ENCODE data around the gene LAMA3.

LAMA3 gene

DNA sequence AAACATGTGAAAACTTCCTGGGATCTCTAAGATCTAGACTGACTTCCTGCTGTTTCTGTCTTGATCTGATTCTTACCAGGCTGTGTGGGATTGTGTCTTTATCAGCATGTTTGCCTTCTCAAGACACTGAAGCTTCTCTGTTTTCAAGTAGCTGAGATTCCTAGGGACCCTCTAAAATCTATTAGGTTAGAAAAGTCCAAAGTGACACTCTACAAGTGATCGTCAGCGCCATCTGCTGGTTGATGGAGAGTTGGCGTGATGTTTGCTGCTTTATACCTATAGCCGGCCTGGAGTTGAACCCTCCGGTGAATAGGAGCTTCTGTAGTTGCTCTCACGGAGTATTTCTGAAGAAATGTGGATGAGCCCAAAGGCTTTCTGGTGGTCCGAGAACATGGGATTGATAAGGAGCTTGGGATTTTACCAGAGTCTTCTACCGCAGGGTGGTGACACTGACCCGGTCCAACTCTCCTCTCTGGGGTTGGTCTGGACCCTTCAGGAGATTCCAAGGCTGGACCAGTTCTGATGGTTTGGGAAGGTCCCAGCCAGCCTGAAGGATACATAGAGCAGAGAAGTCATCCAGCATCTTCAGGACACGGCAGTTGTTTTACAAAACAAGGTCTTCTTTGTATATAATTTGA, 229.3 kb downstream of the LAMA3 start:
- Histone ChIP-seq H3K4me1 (ENCODE audit: insufficient read depth, low read length, poor library complexity, severe bottlenecking) (peaks cover 10% of the 10 kb centered on the region), H3K9me2 (replicated peaks; ENCODE audit: low read depth, low read length) (no peaks in the 10 kb centered on the region), H2AFZ (ENCODE audit: low read length) (no peak overlapping the region), H3K4me3 (ENCODE audit: low read length, poor library complexity, severe bottlenecking) (no peak overlapping the region), H3K79me2 (ENCODE audit: insufficient read depth, low read length) (no peaks in the 10 kb centered on the region), H3K4me2 (ENCODE audit: low read depth, low read length, poor library complexity, severe bottlenecking) (no peak overlapping the region), H3K9ac (ENCODE audit: low read depth, low read length, poor library complexity, severe bottlenecking) (no peak overlapping the region), H3K27me3 (ENCODE audit: insufficient read depth, low read length, poor library complexity, severe bottlenecking) (no peaks in the 10 kb centered on the region), H3K9me3 (ENCODE audit: insufficient read depth, low read depth, low read length) (no peaks in the 10 kb centered on the region), H3K36me3 (ENCODE audit: insufficient read depth, low read length) (no peaks in the 10 kb centered on the region), H3F3A (ENCODE audit: low read depth) (no peaks in the 10 kb centered on the region), H4K20me1 (ENCODE audit: insufficient read depth, low read length, poor library complexity, severe bottlenecking) (no peaks in the 10 kb centered on the region)
- TF ChIP-seq CTCF (conservative IDR thresholded peaks at IDR 0.05; ENCODE audit: low read length), result peak; percentile 96
- TF ChIP-seq EZH2phosphoT487 (IDR thresholded peaks at IDR 0.05; ENCODE audit: borderline replicate concordance), result no peak

DNA sequence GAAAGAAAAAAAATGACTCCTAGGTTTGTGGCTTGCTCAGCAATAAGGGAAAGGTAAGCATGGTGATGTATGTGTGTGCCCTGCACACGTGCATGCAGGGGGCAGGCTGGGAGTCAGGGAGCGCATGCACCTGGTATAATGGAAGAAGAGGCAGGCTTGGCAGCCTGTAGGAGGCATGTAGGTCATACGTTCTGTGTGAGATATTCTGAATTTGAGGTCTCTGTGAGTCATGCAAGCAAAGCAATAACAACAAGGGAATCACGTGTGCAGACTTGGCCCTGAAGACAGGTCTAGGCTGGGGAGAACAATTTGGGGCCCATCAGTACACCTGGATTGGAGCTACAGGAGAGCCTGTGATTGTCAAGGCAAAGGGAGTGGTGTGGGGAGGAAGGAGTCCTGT, 230.8 kb downstream of the LAMA3 start:
- Histone ChIP-seq H3K9ac (ENCODE audit: low read depth, low read length, poor library complexity, severe bottlenecking) (no peak overlapping the region), H3K27me3 (ENCODE audit: insufficient read depth, low read length, poor library complexity, severe bottlenecking) (no peaks in the 10 kb centered on the region), H3K36me3 (ENCODE audit: insufficient read depth, low read length) (no peaks in the 10 kb centered on the region), H4K20me1 (ENCODE audit: insufficient read depth, low read length, poor library complexity, severe bottlenecking) (no peaks in the 10 kb centered on the region), H3K79me2 (ENCODE audit: insufficient read depth, low read length) (no peaks in the 10 kb centered on the region), H3K4me1 (ENCODE audit: insufficient read depth, low read length, poor library complexity, severe bottlenecking) (peaks cover 11% of the 10 kb centered on the region), H2AFZ (ENCODE audit: low read length) (no peak overlapping the region), H3F3A (ENCODE audit: low read depth) (no peaks in the 10 kb centered on the region), H3K4me3 (ENCODE audit: low read length, poor library complexity, severe bottlenecking) (no peak overlapping the region), H3K9me2 (replicated peaks; ENCODE audit: low read depth, low read length) (no peaks in the 10 kb centered on the region), H3K9me3 (ENCODE audit: insufficient read depth, low read depth, low read length) (no peaks in the 10 kb centered on the region), H3K4me2 (ENCODE audit: low read depth, low read length, poor library complexity, severe bottlenecking) (no peak overlapping the region)
- TF ChIP-seq EZH2phosphoT487 (IDR thresholded peaks at IDR 0.05; ENCODE audit: borderline replicate concordance), result no peak
- no peak for TF ChIP-seq CTCF (conservative IDR thresholded peaks at IDR 0.05; ENCODE audit: low read length)

DNA sequence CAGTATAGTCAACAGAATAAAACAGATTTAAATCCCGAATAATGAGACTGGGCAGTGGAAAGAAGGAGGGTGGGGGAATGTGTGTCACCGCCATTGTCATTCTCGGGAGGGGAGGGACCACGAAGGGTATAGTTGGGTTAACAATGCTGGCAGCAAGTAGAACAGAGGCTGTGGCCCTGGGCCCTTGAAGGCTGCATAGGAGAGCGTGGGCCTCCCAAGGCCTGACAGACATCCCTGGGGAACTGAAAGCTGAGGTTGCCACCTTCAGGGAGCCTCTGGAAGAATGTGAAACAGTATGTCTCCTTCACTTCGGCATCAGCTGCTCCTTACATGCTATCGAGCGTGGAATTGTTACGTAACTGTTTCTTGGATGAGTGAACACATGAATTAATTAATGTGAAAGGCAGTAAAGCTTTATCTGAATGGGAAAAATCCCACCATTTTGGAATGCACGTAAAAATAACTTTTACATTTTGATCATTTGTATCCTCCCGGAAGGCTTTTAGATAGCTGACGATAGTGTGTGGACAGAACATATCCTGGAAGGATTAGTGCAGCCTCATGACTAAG, 232.5 kb downstream of the LAMA3 start:
- no peaks in the 10 kb centered on the region for H3K79me2 ChIP-seq (ENCODE audit: insufficient read depth, low read length)
- no peaks in the 10 kb centered on the region for H3F3A ChIP-seq (ENCODE audit: low read depth)
- no peaks in the 10 kb centered on the region for H4K20me1 ChIP-seq (ENCODE audit: insufficient read depth, low read length, poor library complexity, severe bottlenecking)
- H3K9me3 ChIP-seq (ENCODE audit: insufficient read depth, low read depth, low read length), result no peaks in the 10 kb centered on the region
- no peak overlapping the region for H2AFZ ChIP-seq (ENCODE audit: low read length)
- no peaks in the 10 kb centered on the region for H3K36me3 ChIP-seq (ENCODE audit: insufficient read depth, low read length)
- peaks cover 11% of the 10 kb centered on the region for H3K4me1 ChIP-seq (ENCODE audit: insufficient read depth, low read length, poor library complexity, severe bottlenecking)
- TF ChIP-seq EZH2phosphoT487 (IDR thresholded peaks at IDR 0.05; ENCODE audit: borderline replicate concordance) (no peak), CTCF (conservative IDR thresholded peaks at IDR 0.05; ENCODE audit: low read length) (no peak)
- no peaks in the 10 kb centered on the region for H3K27me3 ChIP-seq (ENCODE audit: insufficient read depth, low read length, poor library complexity, severe bottlenecking)
- H3K9me2 ChIP-seq (replicated peaks; ENCODE audit: low read depth, low read length), result no peaks in the 10 kb centered on the region
- H3K9ac ChIP-seq (ENCODE audit: low read depth, low read length, poor library complexity, severe bottlenecking), result no peak overlapping the region
- no peak overlapping the region for H3K4me3 ChIP-seq (ENCODE audit: low read length, poor library complexity, severe bottlenecking)
- no peak overlapping the region for H3K4me2 ChIP-seq (ENCODE audit: low read depth, low read length, poor library complexity, severe bottlenecking)

Measured in Loucy (cell line).